ENCODE data around the gene BCL11B. TPM values are rescaled to one million over a fixed set of nuclear protein-coding genes. Genes with fewer than 3 reads are reported as not detected.

Gene BCL11B
- total RNA-seq, 6 donors from 2014 or later: 1.1 to 4.5 (median 2.2) TPM

GRCh38 chr14:99179506-99179905 is 92.5 kb downstream of the BCL11B start:
- no peak for DNase-seq
- 84 to 87% methylated on average over 9 of the region's 9 CpGs for WGBS, 2 donors
- no peak for ATAC-seq (ENCODE audit: low FRiP score in 2 of 2)
- Histone ChIP-seq H3K27ac (no peak overlapping the region), H3K4me3 (no peak overlapping the region), H3K36me3 (no peaks in the 10 kb centered on the region), H3K9me3 (no peaks in the 10 kb centered on the region), H3K27me3 (no peaks in the 10 kb centered on the region), H3K4me1 (peaks cover 0 to 7% (median 0%) of the 10 kb centered on the region in 4 donors)
- TF ChIP-seq POLR2A (IDR thresholded peaks at IDR 0.05) (no peak), EP300 (IDR thresholded peaks at IDR 0.05) (no peak), POLR2AphosphoS5 (IDR thresholded peaks at IDR 0.05) (no peak)

GRCh38 chr14:99177886-99178835 is 93.8 kb downstream of the BCL11B start:
- H3K4me3 ChIP-seq: no peak overlapping the region
- WGBS, 2 donors: 57 to 72% methylated on average over 15 to 18 of the region's 18 CpGs
- no peak for ATAC-seq (ENCODE audit: low FRiP score in 2 of 2)
- peak in 1 of 2 donors; percentile 20 for DNase-seq
- H3K36me3 ChIP-seq: no peaks in the 10 kb centered on the region
- H3K27ac ChIP-seq: peak overlapping the region in 2 of 4 donors; percentile 50 to 54
- TF ChIP-seq CTCF (IDR thresholded peaks at IDR 0.05): no peak
- no peak for TF ChIP-seq POLR2AphosphoS5 (IDR thresholded peaks at IDR 0.05)
- TF ChIP-seq POLR2A (IDR thresholded peaks at IDR 0.05): no peak
- no peak for TF ChIP-seq EP300 (IDR thresholded peaks at IDR 0.05)
- H3K9me3 ChIP-seq: no peaks in the 10 kb centered on the region
- no peaks in the 10 kb centered on the region for H3K27me3 ChIP-seq
- peaks cover 0 to 7% (median 0%) of the 10 kb centered on the region in 4 donors for H3K4me1 ChIP-seq

- peaks cover 0 to 7% (median 0%) of the 10 kb centered on the region in 4 donors for H3K4me1 ChIP-seq
- DNase-seq: no peak
- no peaks in the 10 kb centered on the region for H3K36me3 ChIP-seq
- no peak overlapping the region for H3K27ac ChIP-seq
- H3K27me3 ChIP-seq: no peaks in the 10 kb centered on the region
- TF ChIP-seq POLR2A (IDR thresholded peaks at IDR 0.05) (no peak), CTCF (IDR thresholded peaks at IDR 0.05) (no peak), EP300 (IDR thresholded peaks at IDR 0.05) (no peak), POLR2AphosphoS5 (IDR thresholded peaks at IDR 0.05) (no peak)
- no peak overlapping the region for H3K4me3 ChIP-seq
- H3K9me3 ChIP-seq: no peaks in the 10 kb centered on the region
- no peak for ATAC-seq (ENCODE audit: low FRiP score in 2 of 2)
- WGBS, 2 donors: 83 to 87% methylated on average over 16 of the region's 16 CpGs
Measured at GRCh38 chr14:99177046-99177655, 94.8 kb downstream of the BCL11B start.

- no peaks in the 10 kb centered on the region for H3K9me3 ChIP-seq
- DNase-seq (no peak), ATAC-seq (ENCODE audit: low FRiP score in 2 of 2) (no peak)
- H3K27me3 ChIP-seq: no peaks in the 10 kb centered on the region
- H3K27ac ChIP-seq: no peak overlapping the region
- H3K4me1 ChIP-seq: peaks cover 0 to 7% (median 0%) of the 10 kb centered on the region in 4 donors
- no peaks in the 10 kb centered on the region for H3K36me3 ChIP-seq
- TF ChIP-seq POLR2A (IDR thresholded peaks at IDR 0.05) (no peak), EP300 (IDR thresholded peaks at IDR 0.05) (no peak), CTCF (IDR thresholded peaks at IDR 0.05) (no peak), POLR2AphosphoS5 (IDR thresholded peaks at IDR 0.05) (no peak)
- 95% methylated on average over 33 of the region's 33 CpGs for WGBS, 2 donors
- H3K4me3 ChIP-seq: no peak overlapping the region
Measured at GRCh38 chr14:99176156-99176945, 95.6 kb downstream of the BCL11B start.

Data from upper lobe of left lung (tissue), 6 donors.